HCT116 (cell line): Measurements from ENCODE around the gene UBASH3B. TPM values are rescaled to one million over a fixed set of nuclear protein-coding genes. Genes with fewer than 3 reads are reported as not detected.
"Not testable (repeated sequence)": the region's sequence is repeated elsewhere in the genome, so short reads cannot be mapped to it uniquely, and the experiment has no call there.

Source experiments
- ATAC-seq: fragments of 200-7000 bp; cut with Tn5 transposase; 2 replicates; pipeline ENCODE4 v1.9.1; 2020; ENCODE audit warnings: mild to moderate bottlenecking, moderate library complexity
- BruUV-seq: library from RNA; stranded (reverse); fragments of 400-500 nt; replicated peaks from 2 replicates; lab custom pipeline; 2021; lab: Mats Ljungman, UMichigan
- CTCF ChIA-PET: fragments of 300-600 bp; sonication (Branson Sonifier 250); formaldehyde crosslinking; loops from one replicate; lab custom pipeline; 2021; ENCODE audit warnings: antibody characterized with exemption; lab: Charles Lee
- POLR2A ChIA-PET: fragments of 300-600, 350-600 bp; sonication (Branson Sonifier 250); formaldehyde crosslinking; loops from one replicate; lab custom pipeline; 2021; ENCODE audit warnings: antibody characterized with exemption; lab: Charles Lee
- RAD21 ChIA-PET, 2 experiments: fragments of 300-600 bp; sonication (Branson Sonifier 250); formaldehyde crosslinking; loops; one replicate each; lab custom pipeline; 2023; ENCODE audit warnings: low total read pairs in 2 of 2; ENCODE audit not compliant: uncharacterized antibody in 2 of 2, unreplicated experiment in 2 of 2, low non-redundant PET in 1 of 2; lab: Charles Lee
- DNase-seq: peaks from one replicate; pipeline ENCODE4 v3.0.0-alpha.2; 2010; ENCODE audit warnings: low read depth, low spot score
- H2AFZ ChIP-seq: fragments of 200-600 bp; shearing (Covaris generic), sonication (generic); 2 replicates; pipeline ENCODE4 v1.6.1; 2017; ENCODE audit warnings: low read depth, mixed run types, mixed read lengths, antibody characterized with exemption, low read length; ENCODE audit not compliant: poor library complexity, severe bottlenecking
- H3K27ac ChIP-seq: 2 replicates; pipeline ENCODE4 v1.5.1; 2012; ENCODE audit warnings: low read depth, low read length
- H3K27me3 ChIP-seq: fragments of 200-600 bp; sonication (generic); 2 replicates; pipeline ENCODE4 v1.6.1; 2016; ENCODE audit warnings: mixed run types, low read length, mixed read lengths; ENCODE audit not compliant: insufficient read depth
- H3K36me3 ChIP-seq, 2 experiments: fragments of 200-500 bp in 1 of 2; fragments of 200-600 bp in 1 of 2; sonication (Bioruptor generic) in 1 of 2; sonication (generic) in 1 of 2; 2 replicates each; pipeline versions ENCODE4 v1.5.1 to v1.6.1; 2014 to 2016; ENCODE audit warnings: low read length in 2 of 2, inconsistent platforms in 1 of 2, mixed read lengths in 1 of 2, mixed run types in 1 of 2; ENCODE audit not compliant: insufficient read depth in 2 of 2, control insufficient read depth in 1 of 2
- H3K4me1 ChIP-seq, 2 experiments: fragments of 200-600 bp in 1 of 2; sonication (generic) in 1 of 2; 2 replicates each; pipeline versions ENCODE4 v1.5.1 to v1.6.1; 2012 to 2017; ENCODE audit warnings: low read length in 2 of 2, inconsistent platforms in 1 of 2, mild to moderate bottlenecking in 1 of 2, mixed read lengths in 1 of 2, mixed run types in 1 of 2, moderate library complexity in 1 of 2; ENCODE audit not compliant: insufficient read depth in 2 of 2, control insufficient read depth in 1 of 2
- H3K4me2 ChIP-seq: fragments of 200-600 bp; sonication (generic); 2 replicates; pipeline ENCODE4 v1.6.1; 2017; ENCODE audit warnings: mixed run types, low read length, mixed read lengths
- H3K4me3 ChIP-seq, 2 experiments: fragments of 200-600 bp in 1 of 2; sonication (generic) in 1 of 2; replicated peaks in 1 of 2; 2 replicates each; pipeline ENCODE4 v1.5.1; 2011 to 2016; ENCODE audit warnings: low read length in 2 of 2, control low read depth in 1 of 2, low read depth in 1 of 2, mild to moderate bottlenecking in 1 of 2, mixed read lengths in 1 of 2, mixed run types in 1 of 2
- H3K79me2 ChIP-seq: fragments of 200-600 bp; sonication (generic); 2 replicates; pipeline ENCODE4 v1.6.1; 2017; ENCODE audit warnings: mild to moderate bottlenecking, mixed run types, low read length, moderate library complexity, mixed read lengths; ENCODE audit not compliant: insufficient read depth
- H3K9ac ChIP-seq: fragments of 200-600 bp; sonication (generic); 2 replicates; pipeline ENCODE4 v1.6.1; 2016; ENCODE audit warnings: low read length, mixed read lengths
- H3K9me2 ChIP-seq: fragments of 200-600 bp; sonication (generic), shearing (Covaris generic); 2 replicates; pipeline ENCODE4 v1.6.1; 2017; ENCODE audit warnings: mixed run types, mild to moderate bottlenecking, moderate library complexity; ENCODE audit not compliant: insufficient read depth
- H3K9me3 ChIP-seq, 2 experiments: fragments of 200-500 bp in 1 of 2; fragments of 200-600 bp in 1 of 2; sonication (Bioruptor generic) in 1 of 2; sonication (generic) in 1 of 2; 2 replicates each; pipeline ENCODE4 v1.6.1; 2014 to 2017; ENCODE audit warnings: low read length in 2 of 2, mixed read lengths in 2 of 2, inconsistent platforms in 1 of 2, low read depth in 1 of 2, mild to moderate bottlenecking in 1 of 2, mixed run types in 1 of 2, moderate library complexity in 1 of 2; ENCODE audit not compliant: control insufficient read depth in 1 of 2, insufficient read depth in 1 of 2
- H4K20me1 ChIP-seq: fragments of 200-600 bp; sonication (generic), shearing (Covaris generic); 2 replicates; pipeline ENCODE4 v1.6.1; 2017; ENCODE audit warnings: mixed run types, mild to moderate bottlenecking, moderate library complexity; ENCODE audit not compliant: insufficient read depth
- ATF3 ChIP-seq: IDR thresholded peaks from 2 replicates; pipeline ENCODE4 v1.6.1; 2012
- CBX3 ChIP-seq: IDR thresholded peaks from 2 replicates; pipeline ENCODE4 v1.6.1; 2012; ENCODE audit warnings: low read depth
- CTCF ChIP-seq, 3 experiments: fragments of 200-600 bp in 1 of 3; sonication (generic) in 1 of 3; IDR thresholded peaks in 2 of 3; conservative IDR thresholded peaks in 1 of 3; 2 replicates each; pipeline ENCODE4 v1.5.1; 2012 to 2017; ENCODE audit warnings: low read depth in 2 of 3, low read length in 2 of 3, antibody characterized with exemption in 1 of 3, borderline replicate concordance in 1 of 3, control low read depth in 1 of 3, mild to moderate bottlenecking in 1 of 3, mixed read lengths in 1 of 3, mixed run types in 1 of 3, moderate library complexity in 1 of 3; ENCODE audit not compliant: insufficient read depth in 1 of 3
- ELF1 ChIP-seq: IDR thresholded peaks from 2 replicates; pipeline ENCODE4 v1.6.1; 2012; ENCODE audit warnings: low read depth, borderline replicate concordance
- EZH2 ChIP-seq: fragments of 200-600 bp; sonication (generic); IDR thresholded peaks from 2 replicates; pipeline ENCODE4 v1.6.1; 2017; ENCODE audit warnings: antibody characterized with exemption, mixed run types
- EZH2phosphoT487 ChIP-seq: fragments of 200-600 bp; IDR thresholded peaks from 2 replicates; pipeline ENCODE4 v1.6.1; 2018; ENCODE audit warnings: antibody characterized with exemption, borderline replicate concordance
- FOSL1 ChIP-seq: IDR thresholded peaks from 2 replicates; pipeline ENCODE4 v1.6.1; 2012; ENCODE audit warnings: low read depth
- JUND ChIP-seq: IDR thresholded peaks from 2 replicates; pipeline ENCODE4 v1.6.1; 2012
- POLR2AphosphoS5 ChIP-seq: IDR thresholded peaks from 2 replicates; pipeline ENCODE4 v1.6.1; 2011; ENCODE audit warnings: mild to moderate bottlenecking, low read depth, low read length, moderate library complexity
- RAD21 ChIP-seq: IDR thresholded peaks from 2 replicates; pipeline ENCODE4 v1.6.1; 2012; ENCODE audit warnings: low read depth, mild to moderate bottlenecking
- SIN3A ChIP-seq: IDR thresholded peaks from 2 replicates; pipeline ENCODE4 v1.6.1; 2012; ENCODE audit warnings: low read depth
- SRF ChIP-seq: IDR thresholded peaks from 2 replicates; pipeline ENCODE4 v1.6.1; 2012; ENCODE audit warnings: low read depth
- YY1 ChIP-seq: IDR thresholded peaks from 2 replicates; pipeline ENCODE4 v1.6.1; 2011; ENCODE audit warnings: low read length, low read depth, moderate library complexity, mild to moderate bottlenecking; ENCODE audit not compliant: insufficient replicate concordance; ENCODE audit errors: extremely low read depth
- ZBTB33 ChIP-seq: IDR thresholded peaks from 2 replicates; pipeline ENCODE4 v1.6.1; 2011; ENCODE audit warnings: mild to moderate bottlenecking, low read length, moderate library complexity; ENCODE audit not compliant: insufficient replicate concordance; ENCODE audit errors: extremely low read depth
- ZNF274 ChIP-seq: fragments of 200-500 bp; sonication (Bioruptor generic); IDR thresholded peaks from 2 replicates; pipeline ENCODE4 v1.6.1; 2014; ENCODE audit warnings: mild to moderate bottlenecking, low read depth, low read length, inconsistent platforms
- intact Hi-C: fragments of 100-400 bp; cut with micrococcal nuclease; formaldehyde crosslinking; loops from 2 replicates; pipeline ENCODE4 v1.10.0; 2022
- total RNA-seq: library from RNA; stranded (reverse); gene quantifications from one replicate; pipeline ENCODE4 v1.2.1, GENCODE V29; 2021; ENCODE audit not compliant: unreplicated experiment

UBASH3B gene
- total RNA-seq, 1 experiment from 2014 or later = 40.3 TPM

GRCh38 chr11:122822241-122822640, 166.7 kb downstream of the UBASH3B start (continued):
- TF ChIP-seq YY1 = no peak
- TF ChIP-seq EZH2 = no peak
- no peak for TF ChIP-seq ZNF274
- TF ChIP-seq ELF1 = no peak
- TF ChIP-seq EZH2phosphoT487 = no peak
- TF ChIP-seq SRF = no peak
- TF ChIP-seq ATF3 = no peak
- no peak for TF ChIP-seq FOSL1
- TF ChIP-seq CBX3 = no peak
- no peak for TF ChIP-seq JUND
- TF ChIP-seq RAD21 = no peak
- TF ChIP-seq SIN3A = no peak

- no peaks in the 10 kb centered on the region for H3K9me2 ChIP-seq
- no peak overlapping the region for H3K27ac ChIP-seq
- no peak overlapping the region for H3K4me3 ChIP-seq
- H3K4me2 ChIP-seq = no peak overlapping the region
- no peak overlapping the region for H3K9ac ChIP-seq
- ChIA-PET CTCF (no interaction called here), POLR2A (no interaction called here), RAD21 (no interaction called here)
- H3K9me3 ChIP-seq = 0 out of 4 replicates have a peak, but pooled peaks cover 0 to 5% of the 10 kb centered on the region in 2 experiments
- DNase-seq (no peak), ATAC-seq (no peak)
- H3K36me3 ChIP-seq = no peaks in the 10 kb centered on the region
- intact Hi-C loops = no loop called here
- H3K27me3 ChIP-seq = no peaks in the 10 kb centered on the region
- no peak overlapping the region for H2AFZ ChIP-seq
- TF ChIP-seq POLR2AphosphoS5 = no peak
- TF ChIP-seq SRF = no peak
- TF ChIP-seq CTCF (IDR thresholded peaks at IDR 0.05 in 2 of 3, conservative IDR thresholded peaks at IDR 0.05 in 1 of 3; ENCODE audit: borderline replicate concordance in 1 of 3, insufficient read depth in 1 of 3, low read depth in 2 of 3, low read length in 2 of 3) = no peak
- no peak for TF ChIP-seq RAD21
- no peak for TF ChIP-seq FOSL1
- no peak for TF ChIP-seq ZNF274
- TF ChIP-seq ZBTB33 = no peak
- no peak for TF ChIP-seq ELF1
- TF ChIP-seq EZH2 = no peak
- no TSS peak for BruUV-seq
- H4K20me1 ChIP-seq = no peaks in the 10 kb centered on the region
- no peaks in the 10 kb centered on the region for H3K79me2 ChIP-seq
- no peaks in the 10 kb centered on the region for H3K4me1 ChIP-seq
Observed at GRCh38 chr11:122823564-122823963, 168.0 kb downstream of the UBASH3B start.

- H3K4me2 ChIP-seq, H3K27ac ChIP-seq, H3K4me1 ChIP-seq, RAD21 ChIA-PET, intact Hi-C loops, DNase-seq, H3K4me3 ChIP-seq, CTCF ChIA-PET, H3K27me3 ChIP-seq, H4K20me1 ChIP-seq, H3K36me3 ChIP-seq, BruUV-seq, H3K9ac ChIP-seq, H3K9me2 ChIP-seq, ATAC-seq, H3K79me2 ChIP-seq, H3K9me3 ChIP-seq, H2AFZ ChIP-seq, POLR2A ChIA-PET: not testable (repeated sequence)
Observed at GRCh38 chr11:122829371-122829770, 173.8 kb downstream of the UBASH3B start.
